Measurements from ENCODE around the gene COPS9. TPM values are rescaled to one million over a fixed set of nuclear protein-coding genes. Genes with fewer than 3 reads are reported as not detected.

Gene COPS9
- polyA plus RNA-seq, 1 donor (not counting 4 experiments of a cell fraction or from before 2014, with no cell fraction given) = 399 TPM

DNA sequence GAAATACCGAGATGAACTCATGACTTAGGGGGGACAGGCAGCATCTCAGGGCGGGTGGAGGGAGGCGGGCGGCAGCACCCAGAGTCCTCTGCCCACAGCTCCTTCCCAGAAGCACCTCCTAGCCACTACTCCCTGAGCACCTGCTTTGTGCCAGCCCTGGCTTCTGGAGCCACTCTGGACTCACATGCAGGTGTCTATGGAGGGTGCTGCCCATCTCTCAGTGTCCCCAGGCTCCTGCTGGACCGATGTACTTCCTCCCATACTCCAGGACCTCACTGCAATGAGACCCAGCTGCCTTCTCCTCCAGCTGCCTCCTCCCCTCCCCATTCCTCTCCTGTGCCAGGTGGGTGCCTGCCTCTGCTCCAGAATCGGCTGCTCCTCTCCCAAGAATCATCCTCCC lies 26.4 kb upstream of the COPS9 start:
- H4K20me1 ChIP-seq (ENCODE audit: control insufficient read depth, extremely low read depth, insufficient read depth, low read length) = no peaks in the 10 kb centered on the region
- H3K9me3 ChIP-seq (ENCODE audit: control insufficient read depth, low read depth, low read length) = peaks cover 3% of the 10 kb centered on the region
- H2AFZ ChIP-seq (ENCODE audit: control insufficient read depth, low read length) = no peak overlapping the region
- no peaks in the 10 kb centered on the region for H3K4me1 ChIP-seq (ENCODE audit: control insufficient read depth, extremely low read depth, insufficient read depth, low read length)
- TF ChIP-seq EZH2 (IDR thresholded peaks at IDR 0.05; ENCODE audit: low read length) = no peak
- TF ChIP-seq, protein P1, sequence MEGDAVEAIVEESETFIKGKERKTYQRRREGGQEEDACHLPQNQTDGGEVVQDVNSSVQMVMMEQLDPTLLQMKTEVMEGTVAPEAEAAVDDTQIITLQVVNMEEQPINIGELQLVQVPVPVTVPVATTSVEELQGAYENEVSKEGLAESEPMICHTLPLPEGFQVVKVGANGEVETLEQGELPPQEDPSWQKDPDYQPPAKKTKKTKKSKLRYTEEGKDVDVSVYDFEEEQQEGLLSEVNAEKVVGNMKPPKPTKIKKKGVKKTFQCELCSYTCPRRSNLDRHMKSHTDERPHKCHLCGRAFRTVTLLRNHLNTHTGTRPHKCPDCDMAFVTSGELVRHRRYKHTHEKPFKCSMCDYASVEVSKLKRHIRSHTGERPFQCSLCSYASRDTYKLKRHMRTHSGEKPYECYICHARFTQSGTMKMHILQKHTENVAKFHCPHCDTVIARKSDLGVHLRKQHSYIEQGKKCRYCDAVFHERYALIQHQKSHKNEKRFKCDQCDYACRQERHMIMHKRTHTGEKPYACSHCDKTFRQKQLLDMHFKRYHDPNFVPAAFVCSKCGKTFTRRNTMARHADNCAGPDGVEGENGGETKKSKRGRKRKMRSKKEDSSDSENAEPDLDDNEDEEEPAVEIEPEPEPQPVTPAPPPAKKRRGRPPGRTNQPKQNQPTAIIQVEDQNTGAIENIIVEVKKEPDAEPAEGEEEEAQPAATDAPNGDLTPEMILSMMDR (optimal IDR thresholded peaks at IDR 0.05 in 1 of 3, IDR thresholded peaks at IDR 0.05 in 1 of 3, conservative IDR thresholded peaks at IDR 0.05 in 1 of 3; ENCODE audit: extremely low read depth in 1 of 3, insufficient read depth in 2 of 3, low read length in 3 of 3) = no peak
- no peak overlapping the region for H3K4me3 ChIP-seq (ENCODE audit: control insufficient read depth in 2 of 3, extremely low read depth in 1 of 3, insufficient read depth in 2 of 3, low read depth in 1 of 3, low read length in 3 of 3)
- no peak overlapping the region for H3K4me2 ChIP-seq (ENCODE audit: control insufficient read depth, extremely low read depth, insufficient read depth, low read depth, low read length)
- peaks cover 10% of the 10 kb centered on the region for H3K27me3 ChIP-seq (ENCODE audit: control insufficient read depth, extremely low read depth, insufficient read depth, low read length)
- no peak for DNase-seq (ENCODE audit: low read depth, low spot score)
- H3K36me3 ChIP-seq (ENCODE audit: control insufficient read depth in 2 of 2, extremely low read depth in 1 of 2, insufficient read depth in 2 of 2, low read length in 2 of 2) = no peaks in the 10 kb centered on the region
- dilution Hi-C loops (cut with MboI; ENCODE audit: extremely low pct_ligation_motif_present, low sequenced_read_pairs) = no loop called here
- no peak overlapping the region for H3K27ac ChIP-seq (ENCODE audit: control insufficient read depth, insufficient read depth, low read length)
- FAIRE-seq = no peak
- no peak overlapping the region for H3K9ac ChIP-seq (ENCODE audit: control insufficient read depth, extremely low read depth, insufficient read depth, low read length)
- H3K9me1 ChIP-seq (ENCODE audit: control insufficient read depth, extremely low read depth, insufficient read depth, low read length) = no peaks in the 10 kb centered on the region
- no peaks in the 10 kb centered on the region for H3K79me2 ChIP-seq (ENCODE audit: control insufficient read depth, insufficient read depth, low read length)

DNA sequence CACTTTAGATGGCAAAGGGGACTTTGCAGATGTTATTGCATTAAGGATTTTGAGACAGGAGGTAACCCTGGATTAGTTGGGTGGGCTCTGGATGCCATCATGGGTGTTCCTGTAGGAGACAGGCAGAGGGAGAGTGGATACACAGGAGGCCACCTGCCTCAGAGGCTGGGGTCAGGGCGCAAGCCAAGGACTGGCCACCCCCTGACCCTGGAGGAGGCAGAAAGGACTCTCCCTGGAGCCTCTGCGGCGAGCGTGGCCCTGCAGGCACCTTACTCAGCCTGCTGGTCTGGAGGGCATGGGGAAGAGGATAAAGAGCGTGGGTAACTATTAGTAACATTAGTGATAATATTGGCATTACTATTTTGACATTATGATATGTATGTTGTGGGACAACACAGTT lies 25.9 kb upstream of the COPS9 start:
- H3K27me3 ChIP-seq (ENCODE audit: control insufficient read depth, extremely low read depth, insufficient read depth, low read length) = peaks cover 10% of the 10 kb centered on the region
- H3K4me1 ChIP-seq (ENCODE audit: control insufficient read depth, extremely low read depth, insufficient read depth, low read length) = no peaks in the 10 kb centered on the region
- H3K4me3 ChIP-seq (ENCODE audit: control insufficient read depth in 2 of 3, extremely low read depth in 1 of 3, insufficient read depth in 2 of 3, low read depth in 1 of 3, low read length in 3 of 3) = no peak overlapping the region
- H3K4me2 ChIP-seq (ENCODE audit: control insufficient read depth, extremely low read depth, insufficient read depth, low read depth, low read length) = no peak overlapping the region
- FAIRE-seq (no peak), DNase-seq (ENCODE audit: low read depth, low spot score) (no peak)
- H3K27ac ChIP-seq (ENCODE audit: control insufficient read depth, insufficient read depth, low read length) = no peak overlapping the region
- TF ChIP-seq EZH2 (IDR thresholded peaks at IDR 0.05; ENCODE audit: low read length) = no peak
- TF ChIP-seq, protein P1 (optimal IDR thresholded peaks at IDR 0.05 in 1 of 3, IDR thresholded peaks at IDR 0.05 in 1 of 3, conservative IDR thresholded peaks at IDR 0.05 in 1 of 3; ENCODE audit: extremely low read depth in 1 of 3, insufficient read depth in 2 of 3, low read length in 3 of 3) = no peak
- dilution Hi-C loops (cut with MboI; ENCODE audit: extremely low pct_ligation_motif_present, low sequenced_read_pairs) = no loop called here
- no peak overlapping the region for H2AFZ ChIP-seq (ENCODE audit: control insufficient read depth, low read length)
- no peak overlapping the region for H3K9ac ChIP-seq (ENCODE audit: control insufficient read depth, extremely low read depth, insufficient read depth, low read length)
- H4K20me1 ChIP-seq (ENCODE audit: control insufficient read depth, extremely low read depth, insufficient read depth, low read length) = no peaks in the 10 kb centered on the region
- peaks cover 3% of the 10 kb centered on the region for H3K9me3 ChIP-seq (ENCODE audit: control insufficient read depth, low read depth, low read length)
- H3K9me1 ChIP-seq (ENCODE audit: control insufficient read depth, extremely low read depth, insufficient read depth, low read length) = no peaks in the 10 kb centered on the region
- H3K79me2 ChIP-seq (ENCODE audit: control insufficient read depth, insufficient read depth, low read length) = no peaks in the 10 kb centered on the region
- no peaks in the 10 kb centered on the region for H3K36me3 ChIP-seq (ENCODE audit: control insufficient read depth in 2 of 2, extremely low read depth in 1 of 2, insufficient read depth in 2 of 2, low read length in 2 of 2)

All from keratinocyte (primary cell).